Liver (tissue), 3 donors: ENCODE results near the gene MAPKAP1.

Experiments used
- FOXA1 ChIP-seq: IDR thresholded peaks from 2 replicates; pipeline ENCODE4 v1.6.1; 2016; ENCODE audit warnings: antibody characterized with exemption
- JUND ChIP-seq, 2 donors: IDR thresholded peaks; 2 replicates each; pipeline ENCODE4 v1.6.1; 2016; ENCODE audit warnings: antibody characterized with exemption in 2 of 2
- YY1 ChIP-seq: IDR thresholded peaks from 2 replicates; pipeline ENCODE4 v1.6.1; 2016; ENCODE audit warnings: antibody characterized with exemption, mild to moderate bottlenecking
- TF ChIP-seq, protein P1 (sequence below): fragments of 150-350 bp; IDR thresholded peaks from 2 replicates; pipeline ENCODE4 v1.5.1; 2017; ENCODE audit warnings: improper control_type of control experiment, low read depth, low read length; ENCODE audit not compliant: missing input control
- TF ChIP-seq, protein P2 (sequence below): IDR thresholded peaks from 2 replicates; pipeline ENCODE4 v1.6.1; 2016; ENCODE audit warnings: antibody characterized with exemption
- donor health status: healthy.
- donor health status: healthy.

DNA sequence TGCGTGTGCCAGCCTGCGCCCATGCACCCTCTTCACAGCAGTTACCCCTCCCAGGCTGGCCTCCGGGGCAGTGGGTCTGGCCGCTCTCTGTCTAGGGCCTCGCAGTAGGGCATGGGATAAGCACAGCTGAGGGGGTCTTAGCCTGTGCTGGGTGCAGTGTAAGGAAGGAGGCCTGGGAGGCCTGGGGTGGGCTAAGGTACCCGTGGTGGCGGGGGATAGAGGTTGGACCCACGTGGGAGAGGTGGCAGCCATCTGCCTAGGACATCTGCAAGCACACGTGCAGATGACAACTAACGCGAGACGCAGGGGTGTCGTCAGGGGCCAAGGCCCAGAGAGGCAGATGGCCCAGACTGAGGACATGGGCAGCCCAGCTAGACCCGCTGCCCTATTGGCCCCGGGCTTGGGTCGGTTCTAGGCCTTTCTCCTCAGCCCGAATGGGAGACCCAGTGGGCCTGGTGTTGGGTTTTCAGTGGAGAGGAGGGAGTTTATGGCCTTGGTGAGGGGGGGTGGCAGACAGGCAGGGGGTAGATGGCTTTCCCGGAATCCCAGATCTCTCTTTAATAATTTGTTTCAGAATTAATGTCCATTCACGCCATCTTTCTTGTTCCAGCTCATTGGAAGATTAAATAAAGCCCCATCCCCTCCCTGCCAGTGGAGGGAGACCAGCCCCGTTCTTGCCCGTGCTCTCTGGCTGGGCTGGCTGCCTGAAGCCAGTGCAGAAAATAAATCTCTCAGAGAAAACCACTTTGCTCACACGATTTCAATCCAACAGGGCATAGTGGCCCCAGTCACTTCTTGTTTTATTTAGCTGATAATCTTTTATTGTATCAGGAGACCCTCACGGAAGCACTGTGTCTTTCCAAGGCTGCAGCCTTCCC is 291.2 kb downstream of the MAPKAP1 start:
- TF ChIP-seq, protein P1, sequence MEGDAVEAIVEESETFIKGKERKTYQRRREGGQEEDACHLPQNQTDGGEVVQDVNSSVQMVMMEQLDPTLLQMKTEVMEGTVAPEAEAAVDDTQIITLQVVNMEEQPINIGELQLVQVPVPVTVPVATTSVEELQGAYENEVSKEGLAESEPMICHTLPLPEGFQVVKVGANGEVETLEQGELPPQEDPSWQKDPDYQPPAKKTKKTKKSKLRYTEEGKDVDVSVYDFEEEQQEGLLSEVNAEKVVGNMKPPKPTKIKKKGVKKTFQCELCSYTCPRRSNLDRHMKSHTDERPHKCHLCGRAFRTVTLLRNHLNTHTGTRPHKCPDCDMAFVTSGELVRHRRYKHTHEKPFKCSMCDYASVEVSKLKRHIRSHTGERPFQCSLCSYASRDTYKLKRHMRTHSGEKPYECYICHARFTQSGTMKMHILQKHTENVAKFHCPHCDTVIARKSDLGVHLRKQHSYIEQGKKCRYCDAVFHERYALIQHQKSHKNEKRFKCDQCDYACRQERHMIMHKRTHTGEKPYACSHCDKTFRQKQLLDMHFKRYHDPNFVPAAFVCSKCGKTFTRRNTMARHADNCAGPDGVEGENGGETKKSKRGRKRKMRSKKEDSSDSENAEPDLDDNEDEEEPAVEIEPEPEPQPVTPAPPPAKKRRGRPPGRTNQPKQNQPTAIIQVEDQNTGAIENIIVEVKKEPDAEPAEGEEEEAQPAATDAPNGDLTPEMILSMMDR, result no peak
- TF ChIP-seq FOXA1, result no peak
- TF ChIP-seq JUND (IDR thresholded peaks at IDR 0.05), result no peak
- TF ChIP-seq, protein P2, sequence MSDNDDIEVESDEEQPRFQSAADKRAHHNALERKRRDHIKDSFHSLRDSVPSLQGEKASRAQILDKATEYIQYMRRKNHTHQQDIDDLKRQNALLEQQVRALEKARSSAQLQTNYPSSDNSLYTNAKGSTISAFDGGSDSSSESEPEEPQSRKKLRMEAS, result no peak
- TF ChIP-seq YY1, result no peak
